NCI-H2227 treated with DMSO at 0.1 percent for 48 hours (cell line): ENCODE data around the gene CAPN8.

ENCODE experiments used
- DNase-seq: peaks from one replicate; lab custom pipeline; 2025; lab: John Stamatoyannopoulos, UW

The CAPN8 gene

GRCh38 chr1:223665592-223666312, at the start of gene CAPN8:
CAPN8 (minus strand) TSS chr1:223665701; CDS start chr1:223665646, 55 bp downstream.
- DNase-seq = no peak

- DNase-seq = no peak
Measured at GRCh38 chr1:223714849-223715603, 49.5 kb upstream of the CAPN8 start.

GRCh38 chr1:223714421-223714724, 48.9 kb upstream of the CAPN8 start:
- no peak for DNase-seq

GRCh38 chr1:223713546-223714420, 48.3 kb upstream of the CAPN8 start:
- no peak for DNase-seq

GRCh38 chr1:223712850-223713474, 47.5 kb upstream of the CAPN8 start:
- DNase-seq = no peak

GRCh38 chr1:223712194-223712849, 46.8 kb upstream of the CAPN8 start, which contains the start of gene CAPN2:
CAPN2 (plus strand) TSS chr1:223712539; CDS start chr1:223712641, 102 bp downstream.
- DNase-seq = peak; percentile 40

GRCh38 chr1:223711747-223712193, 46.3 kb upstream of the CAPN8 start:
- DNase-seq = no peak

GRCh38 chr1:223711173-223711572, 45.7 kb upstream of the CAPN8 start:
- no peak for DNase-seq

- no peak for DNase-seq
Measured at GRCh38 chr1:223710179-223711133, 45.0 kb upstream of the CAPN8 start.

- no peak for DNase-seq
Measured at GRCh38 chr1:223709598-223709997, 44.1 kb upstream of the CAPN8 start.

- DNase-seq = no peak
Measured at GRCh38 chr1:223708651-223709268, 43.3 kb upstream of the CAPN8 start.

- no peak for DNase-seq
Measured at GRCh38 chr1:223708001-223708359, 42.5 kb upstream of the CAPN8 start.

GRCh38 chr1:223707256-223708000, 41.9 kb upstream of the CAPN8 start:
- peak; percentile 33 for DNase-seq

- DNase-seq = peak; percentile 63
Measured at GRCh38 chr1:223706077-223706973, 40.8 kb upstream of the CAPN8 start.

- DNase-seq = peak; percentile 49
Measured at GRCh38 chr1:223704921-223705878, 39.7 kb upstream of the CAPN8 start.

GRCh38 chr1:223703668-223704013, 38.1 kb upstream of the CAPN8 start:
- no peak for DNase-seq
